Colonic mucosa (tissue), 4 donors: ENCODE measurements around the gene PALS2. TPM values are rescaled to one million over a fixed set of nuclear protein-coding genes. Genes with fewer than 3 reads are reported as not detected.

Source experiments
- DNase-seq: peaks from one replicate; pipeline ENCODE4 v3.0.0-alpha.2; 2020
- H3K27ac ChIP-seq: fragments of 200-600 bp; one replicate; pipeline ENCODE4 v1.8.0; 2021
- H3K27me3 ChIP-seq: fragments of 200-600 bp; one replicate; pipeline ENCODE4 v1.8.0; 2021
- H3K36me3 ChIP-seq: fragments of 200-600 bp; one replicate; pipeline ENCODE4 v1.8.0; 2021
- H3K4me1 ChIP-seq: fragments of 200-600 bp; one replicate; pipeline ENCODE4 v1.8.0; 2021; ENCODE audit warnings: mild to moderate bottlenecking
- H3K4me3 ChIP-seq: fragments of 200-600 bp; one replicate; pipeline ENCODE4 v1.8.0; 2021
- H3K9ac ChIP-seq, 2 donors: one replicate each; pipeline ENCODE4 v1.7.0; 2013; ENCODE audit warnings: control low read depth in 2 of 2, low read depth in 2 of 2, low read length in 2 of 2
- H3K9me3 ChIP-seq: fragments of 200-600 bp; one replicate; pipeline ENCODE4 v1.8.0; 2021
- CTCF ChIP-seq: fragments of 200-600 bp; IDR thresholded peaks from one replicate; pipeline ENCODE4 v1.8.0; 2022; ENCODE audit warnings: antibody characterized with exemption, mild to moderate bottlenecking
- intact Hi-C: fragments of 100-400 bp; cut with DNase I; formaldehyde crosslinking; loops from one replicate; pipeline ENCODE4 v1.14.1; 2022
- total RNA-seq, 2 donors: library from RNA; stranded (reverse); fragmentation: NEBNext Ultra II Directional in 1 of 2; extraction: Animal tissue kit (Norgen Biotek cat#: 25700) in 1 of 2; gene quantifications; one replicate each; pipeline ENCODE4 v1.2.1, GENCODE V29; 2021
- donor health status: healthy.
- donor health status: DM: no; HTN: no; CAD: no.
- donor health status: DM: no; HTN: no; CAD: no.

The PALS2 gene
- total RNA-seq, 2 donors from 2014 or later = 6.6 to 6.7 TPM

- intact Hi-C loops = no loop called here
- Histone ChIP-seq H3K36me3 (no peaks in the 10 kb centered on the region), H3K9me3 (no peaks in the 10 kb centered on the region), H3K27ac (no peak overlapping the region), H3K4me1 (no peaks in the 10 kb centered on the region), H3K4me3 (no peak overlapping the region), H3K9ac (no peak overlapping the region), H3K27me3 (no peaks in the 10 kb centered on the region)
- DNase-seq = no peak
- TF ChIP-seq CTCF = no peak
These were observed 29.7 kb downstream of the PALS2 start for GRCh38 chr7:24602860-24603456.

- Histone ChIP-seq H3K27me3 (no peaks in the 10 kb centered on the region), H3K9me3 (no peaks in the 10 kb centered on the region), H3K4me3 (no peak overlapping the region), H3K4me1 (no peaks in the 10 kb centered on the region), H3K27ac (no peak overlapping the region), H3K9ac (no peak overlapping the region), H3K36me3 (no peaks in the 10 kb centered on the region)
- DNase-seq = no peak
- intact Hi-C loops = no loop called here
- no peak for TF ChIP-seq CTCF
These were observed 31.4 kb downstream of the PALS2 start for GRCh38 chr7:24604630-24605029.

GRCh38 chr7:24608504-24608903 is 35.3 kb downstream of the PALS2 start:
- H3K27ac ChIP-seq = no peak overlapping the region
- no peaks in the 10 kb centered on the region for H3K36me3 ChIP-seq
- H3K4me1 ChIP-seq = no peaks in the 10 kb centered on the region
- no peaks in the 10 kb centered on the region for H3K9me3 ChIP-seq
- H3K9ac ChIP-seq = no peak overlapping the region
- intact Hi-C loops = no loop called here
- no peaks in the 10 kb centered on the region for H3K27me3 ChIP-seq
- H3K4me3 ChIP-seq = no peak overlapping the region
- no peak for DNase-seq
- no peak for TF ChIP-seq CTCF

GRCh38 chr7:24609059-24609458 is 35.8 kb downstream of the PALS2 start:
- H3K9me3 ChIP-seq = no peaks in the 10 kb centered on the region
- no peaks in the 10 kb centered on the region for H3K36me3 ChIP-seq
- TF ChIP-seq CTCF = no peak
- no peaks in the 10 kb centered on the region for H3K4me1 ChIP-seq
- H3K27me3 ChIP-seq = no peaks in the 10 kb centered on the region
- H3K27ac ChIP-seq = no peak overlapping the region
- H3K4me3 ChIP-seq = no peak overlapping the region
- no peak for DNase-seq
- no peak overlapping the region for H3K9ac ChIP-seq
- intact Hi-C loops = no loop called here

- Histone ChIP-seq H3K4me1 (no peaks in the 10 kb centered on the region), H3K27me3 (no peaks in the 10 kb centered on the region), H3K4me3 (no peak overlapping the region), H3K27ac (no peak overlapping the region), H3K36me3 (no peaks in the 10 kb centered on the region), H3K9me3 (no peaks in the 10 kb centered on the region), H3K9ac (no peak overlapping the region)
- intact Hi-C loops = no loop called here
- no peak for TF ChIP-seq CTCF
- no peak for DNase-seq
These were observed 36.3 kb downstream of the PALS2 start for GRCh38 chr7:24609570-24609969.
